ENCODE measurements around the gene DUSP10.

DUSP10 gene

DNA sequence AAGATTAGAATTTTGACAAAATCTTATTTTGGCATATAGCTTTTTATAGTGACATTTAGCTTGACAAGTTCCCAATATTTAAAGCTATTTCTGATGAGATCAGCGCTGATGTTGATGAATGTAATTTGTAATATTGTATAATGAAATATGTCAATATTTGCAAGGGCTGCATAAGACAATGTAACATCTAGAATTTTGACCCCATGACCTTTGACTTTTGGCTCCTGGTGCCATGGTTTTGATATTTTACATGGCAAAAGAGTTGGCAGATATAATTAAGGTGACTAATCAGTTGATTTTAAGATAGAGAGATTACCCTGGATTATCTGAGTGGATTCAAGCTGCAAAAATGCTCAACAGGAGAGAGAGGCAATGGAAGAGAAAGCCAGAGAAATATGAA is 63.9 kb downstream of the DUSP10 start:
- DNase-seq = no peak
- peaks cover 15% of the 10 kb centered on the region for H3K9me3 Mint-ChIP-seq
- H3K27ac Mint-ChIP-seq = no peak overlapping the region
- TF ChIP-seq, protein P1, sequence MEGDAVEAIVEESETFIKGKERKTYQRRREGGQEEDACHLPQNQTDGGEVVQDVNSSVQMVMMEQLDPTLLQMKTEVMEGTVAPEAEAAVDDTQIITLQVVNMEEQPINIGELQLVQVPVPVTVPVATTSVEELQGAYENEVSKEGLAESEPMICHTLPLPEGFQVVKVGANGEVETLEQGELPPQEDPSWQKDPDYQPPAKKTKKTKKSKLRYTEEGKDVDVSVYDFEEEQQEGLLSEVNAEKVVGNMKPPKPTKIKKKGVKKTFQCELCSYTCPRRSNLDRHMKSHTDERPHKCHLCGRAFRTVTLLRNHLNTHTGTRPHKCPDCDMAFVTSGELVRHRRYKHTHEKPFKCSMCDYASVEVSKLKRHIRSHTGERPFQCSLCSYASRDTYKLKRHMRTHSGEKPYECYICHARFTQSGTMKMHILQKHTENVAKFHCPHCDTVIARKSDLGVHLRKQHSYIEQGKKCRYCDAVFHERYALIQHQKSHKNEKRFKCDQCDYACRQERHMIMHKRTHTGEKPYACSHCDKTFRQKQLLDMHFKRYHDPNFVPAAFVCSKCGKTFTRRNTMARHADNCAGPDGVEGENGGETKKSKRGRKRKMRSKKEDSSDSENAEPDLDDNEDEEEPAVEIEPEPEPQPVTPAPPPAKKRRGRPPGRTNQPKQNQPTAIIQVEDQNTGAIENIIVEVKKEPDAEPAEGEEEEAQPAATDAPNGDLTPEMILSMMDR (IDR thresholded peaks at IDR 0.05) = no peak
- H3K27me3 Mint-ChIP-seq (ENCODE audit: low read depth, poor library complexity) = no peaks in the 10 kb centered on the region
- no peak overlapping the region for H3K4me3 Mint-ChIP-seq
- peaks cover 4% of the 10 kb centered on the region for H3K4me1 Mint-ChIP-seq
- H3K36me3 Mint-ChIP-seq (ENCODE audit: low read depth) = peaks cover 7% of the 10 kb centered on the region

DNA sequence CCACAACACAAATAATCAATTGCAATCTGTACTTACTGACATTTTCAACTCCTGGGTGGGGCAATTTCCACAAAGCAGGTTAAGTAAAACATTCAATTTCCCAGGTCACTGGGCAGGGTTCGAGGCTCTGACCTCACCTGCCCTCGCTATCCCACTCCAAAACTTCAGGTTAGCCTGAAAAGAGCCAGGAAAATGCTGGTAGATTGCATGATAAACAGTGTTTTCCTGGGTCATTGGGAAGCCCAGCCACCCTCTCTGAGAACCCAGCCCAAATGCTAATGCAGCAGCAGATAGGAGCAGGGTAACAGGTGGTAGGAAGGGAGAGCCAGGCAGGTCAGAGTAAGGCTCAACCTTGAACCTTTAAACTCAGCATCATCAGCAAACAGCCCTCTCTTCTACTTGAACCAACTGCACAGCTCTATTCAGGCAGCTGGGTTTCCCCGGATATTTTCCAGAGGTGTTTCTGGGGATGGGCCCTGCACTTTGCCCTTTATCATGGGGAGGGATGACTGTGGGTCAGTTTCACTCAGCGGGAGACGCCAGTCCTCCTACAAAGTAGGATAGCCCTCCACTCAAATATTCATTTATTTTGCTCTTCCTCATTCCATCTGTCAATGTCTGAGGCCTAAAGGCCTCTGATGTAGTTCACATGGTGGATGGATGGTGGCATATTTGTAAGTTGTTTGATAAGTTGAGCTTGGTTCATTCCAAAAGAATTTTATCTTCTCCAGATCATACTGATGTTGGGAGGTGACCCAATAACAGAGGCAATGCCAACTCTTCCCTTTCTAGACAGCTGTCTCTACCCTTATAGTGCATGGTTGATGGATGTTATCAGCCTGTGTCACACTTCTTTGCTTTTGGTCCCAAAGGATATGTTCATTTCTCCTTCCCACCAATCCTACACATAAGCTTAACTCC is 65.7 kb downstream of the DUSP10 start:
- TF ChIP-seq, protein P1 (IDR thresholded peaks at IDR 0.05) = no peak
- DNase-seq = no peak
- Mint-ChIP-seq H3K36me3 (ENCODE audit: low read depth) (peaks cover 7% of the 10 kb centered on the region), H3K27ac (no peak overlapping the region), H3K27me3 (ENCODE audit: low read depth, poor library complexity) (no peaks in the 10 kb centered on the region), H3K4me1 (peaks cover 4% of the 10 kb centered on the region), H3K9me3 (peaks cover 15% of the 10 kb centered on the region), H3K4me3 (no peak overlapping the region)

DNA sequence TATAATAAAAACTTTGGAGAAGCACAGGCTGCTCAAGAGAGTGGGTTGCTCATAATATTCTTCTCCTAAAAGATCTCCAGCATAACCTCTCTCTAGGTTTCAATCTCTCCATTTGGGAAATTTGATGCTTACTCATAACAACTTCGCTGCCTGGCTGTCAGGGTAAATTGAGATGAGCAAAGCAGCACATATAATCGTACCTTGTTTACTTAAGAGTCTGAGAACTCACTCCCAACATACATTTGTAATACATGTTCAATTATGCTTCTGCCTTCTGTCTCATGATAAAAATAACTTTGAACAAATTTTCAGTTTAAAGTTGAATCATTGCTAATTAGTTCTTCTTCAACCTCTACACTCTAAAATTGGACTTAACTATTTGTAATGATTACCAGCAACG is 68.9 kb downstream of the DUSP10 start:
- H3K9me3 Mint-ChIP-seq = no peaks in the 10 kb centered on the region
- TF ChIP-seq, protein P1 (IDR thresholded peaks at IDR 0.05) = no peak
- no peaks in the 10 kb centered on the region for H3K36me3 Mint-ChIP-seq (ENCODE audit: low read depth)
- peaks cover 4% of the 10 kb centered on the region for H3K4me1 Mint-ChIP-seq
- H3K27me3 Mint-ChIP-seq (ENCODE audit: low read depth, poor library complexity) = no peaks in the 10 kb centered on the region
- no peak overlapping the region for H3K4me3 Mint-ChIP-seq
- DNase-seq = no peak
- no peak overlapping the region for H3K27ac Mint-ChIP-seq

DNA sequence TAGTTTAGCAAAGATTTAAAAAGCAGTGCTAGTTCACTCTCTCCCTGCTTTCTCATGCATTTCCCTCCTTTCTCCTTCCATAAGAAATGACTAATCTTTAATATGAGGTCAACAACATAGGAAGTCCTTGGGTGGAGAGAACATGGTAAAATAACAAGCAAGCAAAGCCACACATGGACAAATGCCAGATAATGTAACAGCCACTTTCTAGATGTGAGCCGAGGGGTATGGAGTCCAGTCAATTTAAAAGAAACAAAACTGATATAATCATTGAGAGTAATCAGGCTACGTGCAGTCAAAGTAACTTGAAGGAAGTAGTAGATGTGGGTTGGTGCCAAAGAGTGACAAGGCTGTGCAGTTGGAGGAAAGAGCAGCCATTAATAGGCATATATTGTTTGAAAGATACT is 69.6 kb downstream of the DUSP10 start:
- peaks cover 4% of the 10 kb centered on the region for H3K4me1 Mint-ChIP-seq
- H3K4me3 Mint-ChIP-seq = no peak overlapping the region
- H3K36me3 Mint-ChIP-seq (ENCODE audit: low read depth) = no peaks in the 10 kb centered on the region
- H3K27me3 Mint-ChIP-seq (ENCODE audit: low read depth, poor library complexity) = no peaks in the 10 kb centered on the region
- no peak overlapping the region for H3K27ac Mint-ChIP-seq
- TF ChIP-seq, protein P1 (IDR thresholded peaks at IDR 0.05) = no peak
- DNase-seq = no peak
- no peaks in the 10 kb centered on the region for H3K9me3 Mint-ChIP-seq

DNA sequence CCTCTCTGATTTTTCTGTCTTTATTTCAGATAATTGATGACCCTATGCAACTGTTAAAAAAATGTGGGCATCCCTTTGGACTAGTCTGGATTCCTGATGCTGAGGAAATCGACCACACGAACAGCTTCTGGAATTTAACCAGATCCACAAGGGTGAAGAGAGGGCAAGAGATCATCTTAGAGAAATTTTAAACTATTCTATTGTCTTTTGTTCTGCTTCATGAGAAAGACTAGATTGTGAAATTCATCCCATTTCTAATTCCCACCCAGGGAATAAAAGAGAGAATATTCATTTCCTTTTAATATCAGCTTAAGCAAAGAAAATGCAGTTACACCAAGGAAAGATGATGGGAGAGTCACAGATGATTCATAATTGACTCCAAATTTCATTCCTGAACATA is 71.8 kb downstream of the DUSP10 start:
- Mint-ChIP-seq H3K4me1 (peaks cover 4% of the 10 kb centered on the region), H3K4me3 (no peak overlapping the region), H3K9me3 (no peaks in the 10 kb centered on the region), H3K27ac (no peak overlapping the region), H3K36me3 (ENCODE audit: low read depth) (no peaks in the 10 kb centered on the region), H3K27me3 (ENCODE audit: low read depth, poor library complexity) (no peaks in the 10 kb centered on the region)
- no peak for DNase-seq
- TF ChIP-seq, protein P1 (IDR thresholded peaks at IDR 0.05) = no peak

DNA sequence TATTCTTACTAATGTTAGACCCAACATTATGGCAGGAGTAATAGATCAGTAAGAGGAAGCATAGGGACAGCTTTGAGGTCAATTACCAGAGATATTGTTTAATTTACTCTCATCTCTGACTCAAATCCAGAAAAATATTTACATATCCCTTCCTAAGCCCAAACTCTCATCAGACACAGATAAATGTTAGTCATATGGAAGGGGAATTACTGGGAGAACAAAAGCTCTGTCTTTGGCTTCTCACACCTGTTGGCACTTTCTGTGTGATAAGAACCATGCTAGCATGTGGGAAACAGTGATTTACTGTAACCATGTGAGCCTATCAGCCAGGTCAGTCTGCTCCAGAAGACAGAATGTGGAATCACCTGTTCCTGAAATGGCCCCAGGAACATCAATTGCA is 72.4 kb downstream of the DUSP10 start:
- H3K36me3 Mint-ChIP-seq (ENCODE audit: low read depth) = no peaks in the 10 kb centered on the region
- DNase-seq = no peak
- H3K4me3 Mint-ChIP-seq = no peak overlapping the region
- peaks cover 4% of the 10 kb centered on the region for H3K4me1 Mint-ChIP-seq
- H3K27me3 Mint-ChIP-seq (ENCODE audit: low read depth, poor library complexity) = no peaks in the 10 kb centered on the region
- H3K9me3 Mint-ChIP-seq = no peaks in the 10 kb centered on the region
- TF ChIP-seq, protein P1 (IDR thresholded peaks at IDR 0.05) = no peak
- no peak overlapping the region for H3K27ac Mint-ChIP-seq
